ENCODE results near the gene PDE8B.
"Not testable (repeated sequence)": the region's sequence is repeated elsewhere in the genome, so short reads cannot be mapped to it uniquely, and the experiment has no call there.

PDE8B gene

GRCh38 chr5:77360381-77360780 lies 149.9 kb downstream of the PDE8B start:
- no peak for DNase-seq

- no peak for DNase-seq
Measured at GRCh38 chr5:77360973-77361372, 150.5 kb downstream of the PDE8B start.

GRCh38 chr5:77366717-77367500 lies 156.4 kb downstream of the PDE8B start:
- DNase-seq = no peak

GRCh38 chr5:77367741-77368140 lies 157.3 kb downstream of the PDE8B start:
- DNase-seq = no peak

- DNase-seq = no peak
Measured at GRCh38 chr5:77368367-77368766, 157.9 kb downstream of the PDE8B start.

- no peak for DNase-seq
Measured at GRCh38 chr5:77369566-77369965, 159.1 kb downstream of the PDE8B start.

- DNase-seq = no peak
Measured at GRCh38 chr5:77374686-77375085, 164.2 kb downstream of the PDE8B start.

- no peak for DNase-seq
Measured at GRCh38 chr5:77376609-77377300, 166.3 kb downstream of the PDE8B start.

- no peak for DNase-seq
Measured at GRCh38 chr5:77379558-77380061, 169.1 kb downstream of the PDE8B start.

- DNase-seq = no peak
Measured at GRCh38 chr5:77380636-77381035, 170.2 kb downstream of the PDE8B start.

- DNase-seq = not testable (repeated sequence)
Measured at GRCh38 chr5:77383336-77383735, 172.9 kb downstream of the PDE8B start.

GRCh38 chr5:77386340-77386739 lies 175.9 kb downstream of the PDE8B start:
- not testable (repeated sequence) for DNase-seq

GRCh38 chr5:77389746-77390145 lies 179.3 kb downstream of the PDE8B start:
- no peak for DNase-seq

- no peak for DNase-seq
Measured at GRCh38 chr5:77390221-77390620, 179.7 kb downstream of the PDE8B start.

- no peak for DNase-seq
Measured at GRCh38 chr5:77390795-77391194, 180.3 kb downstream of the PDE8B start.

GRCh38 chr5:77391240-77391765 lies 180.8 kb downstream of the PDE8B start:
- no peak for DNase-seq

- DNase-seq = peak; percentile 5
Measured at GRCh38 chr5:77394064-77394715, 183.7 kb downstream of the PDE8B start.

GRCh38 chr5:77396017-77396416 lies 185.5 kb downstream of the PDE8B start:
- DNase-seq = no peak

- DNase-seq = no peak
Measured at GRCh38 chr5:77397686-77398292, 187.3 kb downstream of the PDE8B start.

- DNase-seq = no peak
Measured at GRCh38 chr5:77398458-77398857, 188.0 kb downstream of the PDE8B start.

- DNase-seq = no peak
Measured at GRCh38 chr5:77398896-77399295, 188.4 kb downstream of the PDE8B start.

GRCh38 chr5:77400645-77401044 lies 190.2 kb downstream of the PDE8B start:
- DNase-seq = no peak

Data from right kidney (tissue), 1 donor.